HG03571 (cell line): ENCODE results near the gene PDE7B.

Source experiments
- ATAC-seq: cut with Tn5 transposase; IDR thresholded peaks from one replicate; pipeline ENCODE4 v1.9.1; 2021; ENCODE audit not compliant: unreplicated experiment

The PDE7B gene

GRCh38 chr6:136173519-136174507 lies 322.3 kb downstream of the PDE7B start:
- no peak for ATAC-seq

- ATAC-seq, result no peak
Measured at GRCh38 chr6:136174510-136174909, 323.0 kb downstream of the PDE7B start.

DNA sequence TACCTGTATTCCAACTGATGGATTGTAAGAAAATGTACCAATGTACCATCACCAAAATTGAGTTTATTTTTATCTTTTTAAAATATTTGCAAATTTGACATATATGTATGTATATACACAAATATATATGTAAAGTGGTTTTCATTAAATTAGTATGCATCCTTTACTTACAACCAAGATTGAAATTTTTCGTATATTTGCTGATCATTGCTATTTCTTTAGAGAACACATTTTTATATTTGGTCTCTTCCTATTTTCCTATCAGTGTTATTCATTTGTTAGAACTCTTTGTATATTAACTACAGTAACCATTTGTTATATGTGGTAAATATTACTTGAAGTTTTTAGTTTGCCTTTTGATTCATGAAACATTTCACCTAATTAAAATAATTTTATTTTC lies 324.4 kb downstream of the PDE7B start:
- no peak for ATAC-seq

DNA sequence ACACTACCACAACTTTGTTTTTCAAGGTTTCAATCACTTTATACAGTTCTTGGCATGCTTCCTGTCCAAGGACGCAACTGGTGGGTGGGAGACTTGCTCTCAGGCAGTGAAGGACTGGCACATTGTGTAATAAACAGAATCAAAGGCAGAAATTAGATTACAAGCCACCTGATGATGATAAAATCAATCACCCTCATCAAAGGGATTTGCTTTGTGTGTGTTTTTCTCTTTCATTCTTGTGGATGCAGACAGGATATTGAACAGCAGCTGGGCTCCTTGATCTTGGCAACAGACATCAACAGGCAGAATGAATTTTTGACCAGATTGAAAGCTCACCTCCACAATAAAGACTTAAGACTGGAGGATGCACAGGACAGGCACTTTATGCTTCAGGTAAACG lies 327.2 kb downstream of the PDE7B start:
- no peak for ATAC-seq

- no peak for ATAC-seq
Measured at GRCh38 chr6:136180704-136181511, 329.4 kb downstream of the PDE7B start.

GRCh38 chr6:136181512-136181833 lies 330.0 kb downstream of the PDE7B start:
- no peak for ATAC-seq

DNA sequence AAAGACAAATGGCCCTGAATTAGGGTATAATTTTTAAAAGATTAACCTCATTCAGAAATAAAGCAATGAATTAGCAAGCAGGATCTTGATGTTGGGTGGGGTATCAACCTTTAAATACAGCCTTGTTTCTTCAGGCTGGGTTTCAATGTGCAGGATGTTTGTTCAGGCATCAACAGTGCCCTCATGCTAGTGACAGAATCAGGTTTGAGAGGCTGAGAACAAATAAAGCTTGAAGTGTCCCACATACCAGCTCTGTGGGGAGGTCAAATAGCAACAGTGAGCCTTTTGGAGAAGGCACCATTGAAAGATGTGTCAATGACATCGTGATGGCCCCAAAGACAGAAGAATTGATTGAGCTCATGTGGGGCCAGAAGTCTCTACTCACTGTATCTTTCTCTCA lies 330.4 kb downstream of the PDE7B start:
- ATAC-seq, result no peak

DNA sequence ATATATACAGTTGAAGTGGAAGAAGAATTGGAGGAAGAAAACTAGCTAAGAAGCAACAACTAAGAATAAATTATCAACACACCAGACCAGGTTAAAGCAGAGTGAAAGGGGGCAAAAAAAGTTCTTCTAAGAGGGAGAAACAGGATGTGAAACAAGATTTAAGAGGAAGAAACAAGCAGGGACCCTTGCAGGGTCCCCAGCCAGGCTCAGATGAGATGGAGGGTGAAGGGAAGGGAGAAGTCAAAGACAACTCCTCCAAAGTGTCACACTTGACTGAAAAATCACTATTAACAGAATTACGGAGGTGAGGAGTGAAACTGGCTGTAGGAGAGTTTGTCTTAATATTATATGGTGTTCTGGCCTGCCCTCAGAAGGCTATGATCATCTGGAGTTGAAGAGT lies 333.2 kb downstream of the PDE7B start:
- no peak for ATAC-seq

DNA sequence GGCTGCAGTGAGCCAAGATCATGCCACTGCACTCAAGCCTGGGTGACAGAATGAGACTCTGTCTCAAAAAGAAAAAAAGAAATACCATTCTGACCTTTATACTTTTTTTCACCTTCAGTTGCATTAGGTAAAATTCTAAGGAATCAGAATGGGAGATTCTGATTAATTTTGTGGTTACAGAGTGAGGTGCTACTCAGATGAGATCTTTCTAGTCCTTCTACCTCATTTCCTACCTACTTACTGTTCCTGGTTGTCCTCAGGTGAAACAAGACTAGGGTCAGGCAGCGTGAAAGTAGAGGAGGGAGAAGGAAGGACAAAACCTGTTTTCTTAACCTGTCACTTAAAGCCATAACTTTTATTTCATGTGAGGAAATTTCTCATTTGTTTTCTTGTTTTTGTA lies 334.9 kb downstream of the PDE7B start:
- ATAC-seq, result no peak

- no peak for ATAC-seq
Measured at GRCh38 chr6:136188486-136188885, 337.0 kb downstream of the PDE7B start.

DNA sequence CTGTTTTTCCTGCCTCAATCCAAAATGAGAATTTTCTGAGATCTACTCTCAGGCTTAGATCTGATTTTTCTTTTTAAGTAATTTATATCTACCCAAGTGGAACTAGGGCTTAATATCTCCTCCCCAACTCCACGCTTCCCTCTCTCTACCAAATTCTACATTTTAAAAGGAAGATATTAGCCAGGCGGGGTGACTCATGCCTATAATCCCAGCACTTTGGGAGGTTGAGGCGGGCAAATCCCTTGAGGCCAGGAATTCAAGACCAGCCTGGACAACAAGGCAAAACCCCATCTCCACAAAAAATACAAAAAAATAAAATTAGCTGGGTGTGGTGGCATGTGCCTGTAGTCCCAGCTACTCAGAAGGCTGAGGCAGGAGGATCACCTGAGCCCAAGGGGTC lies 337.6 kb downstream of the PDE7B start:
- no peak for ATAC-seq

GRCh38 chr6:136191606-136192312 lies 340.3 kb downstream of the PDE7B start:
- no peak for ATAC-seq

- ATAC-seq, result no peak
Measured at GRCh38 chr6:136192902-136193301, 341.4 kb downstream of the PDE7B start.

DNA sequence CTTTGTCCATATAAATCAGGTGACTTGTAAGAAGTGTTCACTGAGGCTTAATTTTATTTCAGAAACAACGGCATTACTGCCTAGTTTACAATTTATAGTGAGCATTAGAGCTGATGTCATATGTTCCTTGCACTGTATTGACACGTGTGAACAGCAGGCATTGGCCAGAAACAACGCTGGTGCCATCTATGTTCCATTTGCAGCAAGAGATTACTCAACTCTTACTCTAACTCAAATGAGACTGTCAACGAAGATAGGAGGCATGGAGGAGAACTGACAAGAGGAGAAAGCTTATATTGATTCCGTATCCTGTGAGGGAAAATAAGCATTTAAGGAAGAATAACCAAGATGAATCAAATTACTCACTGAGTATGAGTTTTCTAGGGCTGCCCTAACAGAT lies 350.2 kb downstream of the PDE7B start:
- no peak for ATAC-seq

GRCh38 chr6:136208783-136209182 lies 357.3 kb downstream of the PDE7B start:
- no peak for ATAC-seq

- no peak for ATAC-seq
Measured at GRCh38 chr6:136209496-136209895, 358.0 kb downstream of the PDE7B start.

DNA sequence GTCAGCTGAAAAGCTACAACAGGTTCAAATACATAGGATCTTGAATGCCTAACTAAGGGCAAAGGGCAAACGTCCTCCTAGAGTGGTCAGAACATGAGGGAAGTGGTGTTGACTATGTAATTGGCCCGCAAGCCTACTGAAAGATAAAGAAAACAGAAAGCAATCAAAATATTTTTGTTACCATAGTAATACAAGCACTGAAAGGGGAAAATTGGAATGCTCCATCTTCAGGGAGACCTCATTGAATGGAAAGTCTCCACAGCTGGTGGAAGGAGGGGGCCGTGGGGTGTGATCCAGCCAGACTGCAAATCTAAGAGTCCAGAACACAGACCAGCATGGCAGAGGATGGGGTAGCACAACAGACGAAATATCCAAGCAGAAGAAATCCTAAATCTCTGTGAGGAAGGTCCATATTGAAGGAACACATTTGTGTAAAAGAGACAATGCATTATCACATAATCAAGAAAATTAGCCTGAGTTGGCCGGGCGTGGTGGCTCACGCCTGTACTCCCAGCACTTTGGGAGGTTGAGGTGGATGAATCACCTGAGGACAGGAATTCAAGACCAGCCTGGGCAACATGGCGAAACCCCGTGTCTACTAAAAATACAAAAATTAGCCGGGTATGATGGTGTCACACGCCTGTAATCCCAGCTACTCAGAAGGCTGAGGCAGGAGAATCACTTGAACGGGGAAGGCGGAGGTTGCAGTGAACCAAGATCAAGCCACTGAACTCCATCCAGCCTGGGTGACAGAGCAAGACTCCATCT lies 359.1 kb downstream of the PDE7B start:
- no peak for ATAC-seq

DNA sequence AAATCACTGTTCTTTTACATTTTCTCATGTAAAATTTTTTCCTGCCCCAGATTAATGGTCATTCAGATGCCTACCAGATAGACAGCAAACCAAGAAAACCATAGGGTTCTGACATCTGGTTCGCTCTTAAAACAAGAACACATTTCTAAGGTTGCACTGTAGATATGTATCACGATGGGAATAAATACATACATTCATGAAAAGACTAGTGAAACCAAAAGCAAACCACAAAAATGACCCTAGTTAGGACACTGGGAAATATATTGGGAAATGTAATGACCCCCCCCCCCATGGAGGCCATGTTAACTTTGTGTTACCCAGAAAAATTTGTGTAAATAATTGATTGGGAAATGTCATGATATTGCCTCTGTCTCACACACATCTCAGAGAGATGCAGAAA lies 361.1 kb downstream of the PDE7B start:
- no peak for ATAC-seq

DNA sequence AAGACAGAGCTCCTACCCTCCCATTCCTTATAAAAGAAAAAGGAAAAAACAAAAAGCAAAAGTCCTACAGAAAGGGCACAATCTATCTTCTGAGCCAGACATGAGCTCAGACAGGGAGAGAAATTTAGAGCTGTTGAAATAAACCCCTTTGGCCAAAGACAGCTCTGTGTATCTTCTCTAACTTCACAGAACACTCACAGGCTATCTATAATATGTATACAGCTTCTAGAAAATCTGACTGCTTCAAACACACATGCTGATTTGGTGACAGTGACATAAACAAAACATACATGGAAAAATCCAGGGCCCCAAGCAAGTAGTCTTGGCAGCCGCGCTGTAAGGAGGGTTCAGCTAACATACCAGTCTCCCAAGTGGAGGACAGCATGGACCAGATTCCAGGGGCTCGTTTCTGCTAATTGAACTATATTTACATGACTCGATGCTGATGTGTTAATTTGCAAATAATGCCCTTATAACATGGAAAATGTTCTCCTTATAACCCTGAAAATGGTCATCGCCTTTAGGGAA lies 361.6 kb downstream of the PDE7B start:
- ATAC-seq, result no peak

DNA sequence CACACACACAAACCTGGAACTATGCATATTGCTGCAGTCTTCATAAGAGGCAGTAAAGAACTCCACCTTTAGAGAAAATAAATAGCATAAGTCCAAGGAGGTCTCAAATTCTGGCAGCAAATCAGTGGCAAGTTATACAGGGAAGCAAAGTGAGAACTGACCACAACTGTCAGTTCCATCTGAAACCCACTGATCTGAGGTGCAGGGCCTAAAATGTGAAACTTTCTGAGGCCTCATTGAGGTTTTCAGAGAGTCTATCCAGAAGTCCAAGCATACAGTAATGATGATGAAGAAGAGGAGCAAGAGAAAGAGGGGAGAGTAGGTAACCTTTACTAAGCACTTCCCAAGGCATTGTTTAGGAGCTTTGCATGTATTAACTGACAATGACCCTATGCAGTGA lies 362.4 kb downstream of the PDE7B start:
- ATAC-seq, result no peak
